HG03175 (cell line): ENCODE data around the gene DBR1.

ENCODE experiments used
- ATAC-seq: cut with Tn5 transposase; IDR thresholded peaks from one replicate; pipeline ENCODE4 v1.9.1; 2021; ENCODE audit warnings: mild to moderate bottlenecking, moderate library complexity; ENCODE audit not compliant: unreplicated experiment

The DBR1 gene

DNA sequence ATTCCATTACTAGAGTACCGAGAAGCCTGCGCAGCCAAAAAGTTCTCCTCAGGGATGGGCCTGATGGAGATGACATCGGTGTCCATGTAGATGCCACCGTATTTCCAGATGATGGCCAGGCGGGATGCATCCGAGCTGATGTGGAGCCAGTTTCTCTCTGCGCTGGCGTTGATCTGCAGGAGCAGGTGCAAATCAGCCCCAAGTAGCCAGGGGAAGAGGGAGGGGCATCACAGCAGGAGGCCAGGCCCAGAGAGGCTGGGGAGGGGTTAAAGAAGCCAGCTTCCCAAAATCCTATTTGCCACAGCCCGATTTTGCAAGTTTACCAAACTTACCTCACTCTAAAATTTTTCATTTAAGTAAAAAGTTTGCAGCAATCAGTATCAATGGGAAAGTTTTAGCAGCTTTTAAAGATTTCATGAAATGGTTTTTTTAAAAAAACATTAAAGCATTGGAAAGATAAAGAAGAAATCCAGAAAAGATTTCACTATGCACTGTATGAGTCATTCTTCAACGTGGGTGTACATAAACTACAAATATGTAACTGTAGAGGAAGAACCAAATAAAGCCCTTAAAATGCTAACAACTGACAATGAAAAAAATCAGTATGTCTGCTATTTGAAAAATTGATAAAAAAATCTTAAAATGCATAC, 49.9 kb downstream of the DBR1 start:
- ATAC-seq = no peak

DNA sequence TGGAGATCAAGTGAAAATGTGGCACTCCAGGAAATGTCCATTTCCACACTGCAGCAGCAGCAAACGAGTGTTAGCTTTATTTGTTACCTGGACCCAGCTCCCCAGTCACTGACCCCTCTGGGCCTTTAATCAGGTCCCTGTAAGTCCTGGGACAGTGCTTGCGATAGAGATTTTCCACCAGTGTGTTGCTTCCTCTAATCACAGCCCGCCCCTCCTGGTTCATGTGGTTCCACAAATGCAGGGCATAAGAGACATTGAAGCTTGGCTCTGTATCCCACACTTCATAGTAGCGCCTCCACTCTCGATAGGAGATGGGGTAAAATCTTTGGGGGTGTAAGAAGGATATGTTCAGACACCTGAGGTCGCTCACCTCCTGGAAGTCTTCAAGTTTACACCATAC, 50.5 kb downstream of the DBR1 start:
- ATAC-seq = no peak

DNA sequence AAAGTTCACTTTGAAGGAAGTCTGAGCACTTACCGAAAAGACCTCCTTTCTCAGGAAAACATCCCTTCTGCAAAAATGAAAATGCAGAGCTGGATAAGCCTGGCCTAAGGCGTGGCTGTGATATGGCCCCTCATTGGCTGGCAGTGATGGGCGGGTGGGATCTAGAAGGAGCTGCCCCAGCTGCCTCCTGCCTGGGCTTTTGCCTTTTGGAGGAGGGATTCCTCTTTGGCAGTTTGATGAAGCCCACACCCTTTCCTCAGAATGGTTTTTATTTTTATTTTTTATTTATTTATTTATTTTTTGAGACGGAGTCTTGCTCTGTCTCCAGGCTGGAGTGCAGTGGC, 55.3 kb downstream of the DBR1 start:
- ATAC-seq = no peak

DNA sequence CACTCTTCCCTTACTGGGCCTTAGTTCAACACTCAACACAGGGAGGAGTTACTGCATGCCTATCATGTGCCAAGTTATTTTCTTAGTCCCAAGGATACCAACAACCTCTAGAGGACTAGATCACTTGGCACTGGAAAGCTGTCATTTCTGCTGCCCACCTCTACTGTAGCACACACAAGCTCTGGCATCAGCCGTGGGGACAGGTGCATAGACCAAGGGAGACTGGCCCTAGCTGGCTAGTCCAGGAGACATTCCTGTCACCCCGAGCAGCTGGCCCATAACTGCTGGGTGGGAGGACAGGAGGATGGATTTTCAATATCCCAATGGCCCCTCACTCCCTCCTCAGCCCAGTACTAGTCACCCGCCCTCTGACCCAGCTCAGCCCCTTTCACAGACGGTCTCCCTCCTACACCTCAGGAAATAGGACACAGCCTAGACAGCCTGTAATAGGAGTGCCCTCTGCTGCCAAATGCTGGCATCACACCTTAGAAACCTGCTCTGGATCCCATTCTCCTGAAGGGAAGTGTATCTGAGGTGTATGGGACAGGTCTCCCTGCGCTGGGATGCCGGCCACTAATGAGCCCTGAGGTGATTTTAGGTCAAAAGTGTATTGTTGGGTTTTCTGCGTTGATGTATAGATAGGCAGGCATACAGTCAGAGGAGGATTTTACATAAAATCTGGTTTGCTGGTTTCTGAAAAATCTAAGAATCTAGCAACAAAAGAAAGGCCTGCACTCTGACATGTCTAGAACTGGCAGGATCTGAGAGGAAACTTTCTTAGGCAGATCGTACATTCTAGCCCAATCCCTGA, 55.9 kb downstream of the DBR1 start:
- peak; percentile 64 for ATAC-seq

DNA sequence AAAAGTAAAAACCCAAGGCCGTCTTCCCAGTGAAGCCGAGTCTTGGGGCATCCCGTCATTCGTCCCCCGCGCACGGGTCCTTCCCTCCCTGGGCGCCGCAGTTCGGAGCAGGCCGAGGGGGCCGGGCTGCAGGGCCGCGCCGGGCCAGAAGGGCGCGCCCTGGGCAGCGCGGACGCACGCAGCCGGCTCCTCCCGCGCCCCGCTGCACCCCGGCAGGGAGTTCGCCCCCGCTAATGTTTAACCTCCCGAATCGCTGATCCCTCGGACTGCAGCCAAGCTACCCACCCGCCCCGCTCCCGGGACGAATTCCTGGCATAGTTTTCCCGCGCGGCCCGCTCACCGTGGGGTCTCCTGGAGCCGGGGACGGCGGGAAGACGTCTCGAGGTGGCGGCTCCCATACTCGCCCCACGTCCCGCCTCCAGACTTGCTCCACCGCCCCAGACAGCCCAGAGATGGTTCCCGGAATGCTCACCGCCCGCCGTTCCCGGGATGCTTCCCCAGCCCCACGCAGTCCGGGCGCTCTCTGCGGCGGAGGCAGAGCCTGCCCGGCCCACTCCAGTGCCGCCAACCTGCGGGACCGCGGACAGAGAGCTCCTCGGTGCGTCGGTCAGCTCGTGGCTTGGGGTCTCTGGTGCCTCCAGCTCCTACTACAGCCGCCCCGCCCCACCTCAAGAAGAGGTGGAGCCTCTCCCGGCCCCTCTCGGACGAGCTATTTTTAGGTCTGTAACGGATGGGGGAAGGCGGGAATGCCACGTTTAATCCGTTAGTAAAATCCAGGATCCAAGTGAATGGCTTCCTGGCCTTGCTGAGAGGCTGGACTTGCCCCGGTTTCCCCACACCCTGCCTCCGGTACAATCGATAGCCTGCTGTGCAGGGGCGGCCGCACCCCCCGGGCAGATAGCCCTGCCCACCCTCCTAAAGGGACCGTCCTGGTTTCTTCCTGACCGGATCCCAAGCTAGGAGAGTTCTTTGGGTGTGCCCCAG, 59.4 kb downstream of the DBR1 start, which contains the start of gene DZIP1L:
DZIP1L (minus strand) TSS at position 621 of the 984 bp plus-strand sequence. CDS start 11,637 bp downstream, outside the sequence.
- ATAC-seq = peak; percentile 82

DNA sequence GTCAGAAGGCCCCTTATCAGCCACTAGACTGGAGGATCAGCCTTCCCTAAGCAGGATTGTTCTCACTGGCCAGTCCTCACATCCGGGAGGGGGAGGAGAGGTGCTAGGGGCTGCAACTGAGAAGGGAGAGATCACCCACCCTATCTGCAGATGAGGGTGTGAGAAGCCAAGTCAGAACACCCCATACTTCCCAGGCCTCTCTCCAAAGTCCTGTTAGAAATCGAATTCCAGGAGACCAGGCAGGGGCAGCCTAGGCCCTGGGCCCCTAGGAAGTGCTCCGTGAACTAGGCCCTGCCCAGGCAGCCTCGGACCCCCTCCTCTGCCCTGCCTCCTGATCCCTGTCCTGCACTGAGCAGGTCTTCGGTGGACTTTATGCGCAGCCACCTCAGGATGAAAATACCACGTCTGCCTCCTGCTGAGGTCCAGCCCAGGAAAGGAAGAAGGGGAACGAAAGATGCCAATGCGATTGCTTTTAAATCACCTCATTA, 60.2 kb downstream of the DBR1 start:
- no peak for ATAC-seq

DNA sequence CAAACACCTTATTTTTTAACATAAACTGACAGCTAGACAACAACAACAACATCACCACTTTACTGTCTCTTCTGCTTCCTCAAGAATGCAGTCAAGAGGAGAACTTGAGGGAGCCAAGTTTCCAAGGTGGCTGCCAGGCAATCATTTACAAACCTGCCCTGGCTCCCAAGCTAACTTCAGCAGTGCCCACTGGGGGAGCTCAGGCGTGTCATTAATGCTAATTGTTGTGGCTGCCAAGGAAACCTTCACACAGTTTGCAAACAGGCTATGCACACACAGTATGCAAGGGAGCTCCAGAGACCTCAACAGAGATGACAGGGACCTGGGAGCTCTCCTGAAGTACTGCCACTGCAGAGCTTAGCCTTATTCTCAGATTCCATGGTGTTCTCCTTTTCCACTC, 61.4 kb downstream of the DBR1 start:
- no peak for ATAC-seq

DNA sequence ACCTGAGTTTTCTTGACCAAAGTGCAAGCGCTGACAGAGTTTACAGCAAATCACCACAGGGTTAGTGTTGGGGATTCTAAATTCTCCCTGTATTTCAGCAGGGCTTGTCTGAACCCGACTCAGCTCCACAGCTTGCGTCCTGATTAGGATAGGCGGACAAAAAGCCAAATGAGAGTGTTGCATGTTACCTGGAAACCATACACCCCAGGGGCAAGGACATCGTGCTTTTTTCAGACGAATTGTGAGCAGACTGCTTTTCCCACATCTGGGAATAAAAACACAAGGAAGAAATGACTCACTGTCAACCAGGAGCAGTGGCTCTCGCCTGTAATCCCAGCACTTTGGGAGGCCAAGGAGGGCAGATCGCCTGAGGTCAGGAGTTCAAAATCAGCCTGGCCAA, 62.4 kb downstream of the DBR1 start:
- ATAC-seq = no peak
